CD8-positive, alpha-beta memory T cell (primary cell): ENCODE measurements around the gene TCF7L2. TPM values are rescaled to one million over a fixed set of nuclear protein-coding genes. Genes with fewer than 3 reads are reported as not detected.

Source experiments
- CTCF ChIA-PET: fragments of 350-600 bp; sonication (Branson Sonifier 250); formaldehyde crosslinking; loops from one replicate; lab custom pipeline; 2021; ENCODE audit warnings: antibody characterized with exemption; lab: Charles Lee
- POLR2A ChIA-PET: fragments of 350-600 bp; sonication (Branson Sonifier 250); formaldehyde crosslinking; loops from one replicate; lab custom pipeline; 2021; ENCODE audit warnings: antibody characterized with exemption; lab: Charles Lee
- DNase-seq, 5 donors: peaks; one replicate each; pipeline versions ENCODE4 v3.0.0 to v3.0.0-alpha.2; 2020 to 2022; ENCODE audit warnings: mixed read lengths in 1 of 5
- H3K27ac ChIP-seq: one replicate; pipeline ENCODE4 v1.7.0; 2013; ENCODE audit warnings: low read depth, mild to moderate bottlenecking, low read length, moderate library complexity
- H3K27me3 ChIP-seq: 2 replicates; pipeline ENCODE4 v1.7.0; 2013; ENCODE audit warnings: low read length, mild to moderate bottlenecking; ENCODE audit not compliant: insufficient read depth, poor library complexity, severe bottlenecking
- H3K36me3 ChIP-seq: 2 replicates; pipeline ENCODE4 v1.7.0; 2013; ENCODE audit warnings: mild to moderate bottlenecking, low read length, moderate library complexity; ENCODE audit not compliant: insufficient read depth
- H3K4me1 ChIP-seq: 2 replicates; pipeline ENCODE4 v1.7.0; 2013; ENCODE audit warnings: mild to moderate bottlenecking, low read length, moderate library complexity; ENCODE audit not compliant: insufficient read depth
- H3K4me3 ChIP-seq: 2 replicates; pipeline ENCODE4 v1.7.0; 2013; ENCODE audit warnings: mild to moderate bottlenecking, low read length
- H3K9me3 ChIP-seq: 2 replicates; pipeline ENCODE4 v1.7.0; 2013; ENCODE audit warnings: mild to moderate bottlenecking, low read length
- H3K27ac Mint-ChIP-seq, 8 donors: one replicate each; pipeline ENCODE4 v1.8.0; 2020 to 2021; ENCODE audit warnings: mixed read lengths in 8 of 8, mild to moderate bottlenecking in 6 of 8, inconsistent platforms in 3 of 8, moderate library complexity in 3 of 8
- H3K27me3 Mint-ChIP-seq, 2 donors: one replicate each; pipeline ENCODE4 v1.8.0; 2020 to 2021; ENCODE audit warnings: mixed read lengths in 2 of 2, mild to moderate bottlenecking in 1 of 2, moderate library complexity in 1 of 2
- H3K36me3 Mint-ChIP-seq, 3 donors: one replicate each; pipeline ENCODE4 v1.8.0; 2020 to 2021; ENCODE audit warnings: mixed read lengths in 3 of 3, inconsistent platforms in 1 of 3, mild to moderate bottlenecking in 1 of 3
- H3K4me1 Mint-ChIP-seq, 3 donors: one replicate each; pipeline ENCODE4 v1.8.0; 2020 to 2021; ENCODE audit warnings: mixed read lengths in 3 of 3, inconsistent platforms in 1 of 3, mild to moderate bottlenecking in 1 of 3
- H3K4me3 Mint-ChIP-seq, 7 donors: one replicate each; pipeline ENCODE4 v1.8.0; 2020 to 2021; ENCODE audit warnings: mixed read lengths in 7 of 7, mild to moderate bottlenecking in 6 of 7, moderate library complexity in 4 of 7, inconsistent platforms in 2 of 7
- H3K9me3 Mint-ChIP-seq, 5 donors: one replicate each; pipeline ENCODE4 v1.8.0; 2020 to 2022; ENCODE audit warnings: mixed read lengths in 5 of 5, mild to moderate bottlenecking in 3 of 5, moderate library complexity in 2 of 5, inconsistent platforms in 1 of 5
- polyA plus RNA-seq: library from polyadenylated mRNA; unstranded; fragments of 300-500 nt; fragmentation: Illumina TruSeq; gene quantifications from one replicate; pipeline ENCODE4 v1.2.3, GENCODE V29; 2021
- total RNA-seq, 2 experiments: library from RNA; stranded (reverse); gene quantifications; one replicate each; pipeline ENCODE4 v1.2.3, GENCODE V29; 2021

TCF7L2 gene
- total and polyA plus RNA-seq, 3 experiments from 2014 or later = 0.81 to 1.8 (median 0.89) TPM

GRCh38 chr10:113019096-113019495 is 69.0 kb downstream of the TCF7L2 start:
- Mint-ChIP-seq H3K27me3 (peaks cover 0 to 2% of the 10 kb centered on the region in 2 donors), H3K27ac (no peak overlapping the region), H3K4me3 (no peak overlapping the region), H3K4me1 (peaks cover 0 to 6% (median 4%) of the 10 kb centered on the region in 3 donors), H3K9me3 (no peaks in the 10 kb centered on the region), H3K36me3 (no peaks in the 10 kb centered on the region)
- Histone ChIP-seq H3K4me3 (no peak overlapping the region), H3K4me1 (no peaks in the 10 kb centered on the region), H3K36me3 (no peaks in the 10 kb centered on the region), H3K27ac (no peak overlapping the region), H3K27me3 (no peaks in the 10 kb centered on the region), H3K9me3 (no peaks in the 10 kb centered on the region)
- DNase-seq = no peak
- ChIA-PET POLR2A (no interaction called here), CTCF (no interaction called here)

GRCh38 chr10:113019692-113020474 is 69.8 kb downstream of the TCF7L2 start:
- ChIA-PET POLR2A (no interaction called here), CTCF (no interaction called here)
- no peak for DNase-seq
- Mint-ChIP-seq H3K27ac (peak overlapping the region in 2 of 8 donors; percentile 26 to 44), H3K4me3 (no peak overlapping the region), H3K27me3 (peaks cover 0 to 2% of the 10 kb centered on the region in 2 donors), H3K36me3 (no peaks in the 10 kb centered on the region), H3K4me1 (peaks cover 0 to 6% (median 4%) of the 10 kb centered on the region in 3 donors), H3K9me3 (no peaks in the 10 kb centered on the region)
- Histone ChIP-seq H3K9me3 (no peaks in the 10 kb centered on the region), H3K4me3 (no peak overlapping the region), H3K36me3 (no peaks in the 10 kb centered on the region), H3K4me1 (no peaks in the 10 kb centered on the region), H3K27me3 (no peaks in the 10 kb centered on the region), H3K27ac (no peak overlapping the region)

- no peaks in the 10 kb centered on the region for H3K27me3 ChIP-seq
- Mint-ChIP-seq H3K36me3 (no peaks in the 10 kb centered on the region), H3K4me3 (no peak overlapping the region), H3K9me3 (no peaks in the 10 kb centered on the region), H3K27me3 (peaks cover 0 to 2% of the 10 kb centered on the region in 2 donors), H3K27ac (peak overlapping the region in 1 of 8 donors; percentile 26), H3K4me1 (peaks cover 0 to 6% (median 4%) of the 10 kb centered on the region in 3 donors)
- H3K9me3 ChIP-seq = no peaks in the 10 kb centered on the region
- no peaks in the 10 kb centered on the region for H3K4me1 ChIP-seq
- no peaks in the 10 kb centered on the region for H3K36me3 ChIP-seq
- POLR2A ChIA-PET = no interaction called here
- no peak overlapping the region for H3K4me3 ChIP-seq
- CTCF ChIA-PET = no interaction called here
- DNase-seq = no peak
- no peak overlapping the region for H3K27ac ChIP-seq
Measured at GRCh38 chr10:113020475-113020753, 70.4 kb downstream of the TCF7L2 start.

GRCh38 chr10:113020838-113021237 is 70.8 kb downstream of the TCF7L2 start:
- ChIA-PET POLR2A (no interaction called here), CTCF (no interaction called here)
- no peaks in the 10 kb centered on the region for H3K36me3 ChIP-seq
- Mint-ChIP-seq H3K36me3 (no peaks in the 10 kb centered on the region), H3K27ac (no peak overlapping the region), H3K4me1 (peaks cover 0 to 6% (median 4%) of the 10 kb centered on the region in 3 donors), H3K4me3 (no peak overlapping the region), H3K27me3 (no peaks in the 10 kb centered on the region), H3K9me3 (no peaks in the 10 kb centered on the region)
- no peaks in the 10 kb centered on the region for H3K27me3 ChIP-seq
- DNase-seq = no peak
- no peaks in the 10 kb centered on the region for H3K4me1 ChIP-seq
- H3K27ac ChIP-seq = no peak overlapping the region
- no peaks in the 10 kb centered on the region for H3K9me3 ChIP-seq
- H3K4me3 ChIP-seq = no peak overlapping the region

GRCh38 chr10:113021268-113022040 is 71.4 kb downstream of the TCF7L2 start:
- Histone ChIP-seq H3K4me3 (no peak overlapping the region), H3K9me3 (no peaks in the 10 kb centered on the region), H3K27me3 (no peaks in the 10 kb centered on the region), H3K36me3 (no peaks in the 10 kb centered on the region), H3K27ac (no peak overlapping the region), H3K4me1 (no peaks in the 10 kb centered on the region)
- Mint-ChIP-seq H3K4me1 (peaks cover 0 to 6% (median 4%) of the 10 kb centered on the region in 3 donors), H3K27ac (peak overlapping the region in 1 of 8 donors; percentile 59), H3K27me3 (no peaks in the 10 kb centered on the region), H3K9me3 (no peaks in the 10 kb centered on the region), H3K4me3 (no peak overlapping the region), H3K36me3 (no peaks in the 10 kb centered on the region)
- POLR2A ChIA-PET = no interaction called here
- CTCF ChIA-PET = no interaction called here
- no peak for DNase-seq

- POLR2A ChIA-PET = no interaction called here
- Mint-ChIP-seq H3K27ac (no peak overlapping the region), H3K4me3 (no peak overlapping the region), H3K27me3 (no peaks in the 10 kb centered on the region), H3K9me3 (no peaks in the 10 kb centered on the region), H3K36me3 (no peaks in the 10 kb centered on the region), H3K4me1 (peaks cover 0 to 12% (median 4%) of the 10 kb centered on the region in 3 donors)
- H3K27ac ChIP-seq = no peak overlapping the region
- CTCF ChIA-PET = no interaction called here
- no peaks in the 10 kb centered on the region for H3K9me3 ChIP-seq
- H3K36me3 ChIP-seq = no peaks in the 10 kb centered on the region
- no peak overlapping the region for H3K4me3 ChIP-seq
- H3K27me3 ChIP-seq = no peaks in the 10 kb centered on the region
- H3K4me1 ChIP-seq = no peaks in the 10 kb centered on the region
- DNase-seq = no peak
Measured at GRCh38 chr10:113022265-113022664, 72.2 kb downstream of the TCF7L2 start.

- Histone ChIP-seq H3K9me3 (no peaks in the 10 kb centered on the region), H3K4me3 (no peak overlapping the region), H3K36me3 (no peaks in the 10 kb centered on the region), H3K27ac (no peak overlapping the region), H3K27me3 (no peaks in the 10 kb centered on the region), H3K4me1 (no peaks in the 10 kb centered on the region)
- H3K4me1 Mint-ChIP-seq = peaks cover 0 to 13% (median 4%) of the 10 kb centered on the region in 3 donors
- POLR2A ChIA-PET = no interaction called here
- CTCF ChIA-PET = no interaction called here
- peaks cover 0 to 1% of the 10 kb centered on the region in 2 donors for H3K27me3 Mint-ChIP-seq
- H3K9me3 Mint-ChIP-seq = no peaks in the 10 kb centered on the region
- no peak overlapping the region for H3K4me3 Mint-ChIP-seq
- no peak for DNase-seq
- H3K27ac Mint-ChIP-seq = no peak overlapping the region
- peaks cover 0 to 5% (median 0%) of the 10 kb centered on the region in 3 donors for H3K36me3 Mint-ChIP-seq
Measured at GRCh38 chr10:113023017-113023416, 73.0 kb downstream of the TCF7L2 start.

GRCh38 chr10:113024930-113025329 is 74.9 kb downstream of the TCF7L2 start:
- Histone ChIP-seq H3K27me3 (no peaks in the 10 kb centered on the region), H3K9me3 (no peaks in the 10 kb centered on the region), H3K4me1 (no peaks in the 10 kb centered on the region), H3K36me3 (no peaks in the 10 kb centered on the region), H3K4me3 (no peak overlapping the region), H3K27ac (no peak overlapping the region)
- no peak for DNase-seq
- no peaks in the 10 kb centered on the region for H3K9me3 Mint-ChIP-seq
- ChIA-PET POLR2A (no interaction called here), CTCF (no interaction called here)
- peaks cover 0 to 7% (median 0%) of the 10 kb centered on the region in 3 donors for H3K4me1 Mint-ChIP-seq
- H3K27me3 Mint-ChIP-seq = peaks cover 0 to 1% of the 10 kb centered on the region in 2 donors
- H3K36me3 Mint-ChIP-seq = peaks cover 0 to 8% (median 0%) of the 10 kb centered on the region in 3 donors
- no peak overlapping the region for H3K4me3 Mint-ChIP-seq
- no peak overlapping the region for H3K27ac Mint-ChIP-seq
